MM.1S (cell line): ENCODE measurements around the gene RTL5.
A peak's percentile ranks its signal among the peaks of the same experiment; 100 is the strongest.

Experiments used
- DNase-seq: peaks from one replicate; pipeline ENCODE4 v3.0.0-alpha.2; 2015
- H2AFZ ChIP-seq: fragments of 300-600 bp; sonication (generic); 2 replicates; pipeline ENCODE4 v1.6.0; 2016; ENCODE audit warnings: antibody characterized with exemption, low read length
- H3F3A ChIP-seq: fragments of 300-600 bp; sonication (generic); 2 replicates; pipeline ENCODE4 v1.6.1; 2016; ENCODE audit warnings: mild to moderate bottlenecking, antibody characterized with exemption, low read length, moderate library complexity, mixed read lengths; ENCODE audit not compliant: insufficient read depth
- H3K27ac ChIP-seq: fragments of 300-600 bp; sonication (generic); 2 replicates; pipeline ENCODE4 v1.5.1; 2016; ENCODE audit warnings: mild to moderate bottlenecking, low read length
- H3K27me3 ChIP-seq: fragments of 300-600 bp; sonication (generic); replicated peaks from 2 replicates; pipeline ENCODE4 v1.6.0; 2016; ENCODE audit warnings: low read length; ENCODE audit not compliant: insufficient read depth
- H3K36me3 ChIP-seq: fragments of 300-600 bp; sonication (generic); replicated peaks from 2 replicates; pipeline ENCODE4 v1.6.1; 2016; ENCODE audit warnings: mild to moderate bottlenecking, low read length, mixed read lengths; ENCODE audit not compliant: insufficient read depth
- H3K4me1 ChIP-seq: fragments of 300-600 bp; sonication (generic); 2 replicates; pipeline ENCODE4 v1.6.1; 2016; ENCODE audit warnings: low read length, mixed read lengths
- H3K4me2 ChIP-seq: fragments of 300-600 bp; sonication (generic); 2 replicates; pipeline ENCODE4 v1.6.0; 2016; ENCODE audit warnings: low read depth, low read length
- H3K4me3 ChIP-seq: fragments of 300-600 bp; sonication (generic); 2 replicates; pipeline ENCODE4 v1.5.1; 2016; ENCODE audit warnings: low read length, mixed read lengths
- H3K79me2 ChIP-seq: fragments of 300-600 bp; sonication (generic); 2 replicates; pipeline ENCODE4 v1.6.1; 2016; ENCODE audit warnings: mixed run types, low read length, mixed read lengths
- H3K9ac ChIP-seq: fragments of 300-600 bp; sonication (generic); 2 replicates; pipeline ENCODE4 v1.6.1; 2016; ENCODE audit warnings: low read length, mixed read lengths
- H3K9me2 ChIP-seq: fragments of 300-600 bp; sonication (generic); replicated peaks from 2 replicates; pipeline ENCODE4 v1.6.1; 2016; ENCODE audit warnings: mild to moderate bottlenecking, low read length, mixed read lengths; ENCODE audit not compliant: insufficient read depth
- H3K9me3 ChIP-seq: fragments of 300-600 bp; sonication (generic); replicated peaks from 2 replicates; pipeline ENCODE4 v1.6.1; 2016; ENCODE audit warnings: mild to moderate bottlenecking, low read length, mixed read lengths; ENCODE audit not compliant: insufficient read depth
- H4K20me1 ChIP-seq: fragments of 300-600 bp; sonication (generic); 2 replicates; pipeline ENCODE4 v1.6.1; 2016; ENCODE audit warnings: mild to moderate bottlenecking, low read length, moderate library complexity, mixed read lengths; ENCODE audit not compliant: insufficient read depth
- EZH2 ChIP-seq: fragments of 300-600 bp; sonication (generic); optimal IDR thresholded peaks from 2 replicates; pipeline ENCODE3; 2017; ENCODE audit warnings: low read depth, mild to moderate bottlenecking, antibody characterized with exemption, low read length, mixed read lengths
- EZH2phosphoT487 ChIP-seq: fragments of 300-600 bp; sonication (generic); IDR thresholded peaks from 2 replicates; pipeline ENCODE4 v1.6.1; 2018; ENCODE audit warnings: antibody characterized with exemption, low read length
- TF ChIP-seq, protein P1 (sequence below): fragments of 300-600 bp; sonication (generic); IDR thresholded peaks from 2 replicates; pipeline ENCODE4 v1.5.1; 2016; ENCODE audit warnings: antibody characterized with exemption, low read length, mixed read lengths

RTL5 gene

DNA sequence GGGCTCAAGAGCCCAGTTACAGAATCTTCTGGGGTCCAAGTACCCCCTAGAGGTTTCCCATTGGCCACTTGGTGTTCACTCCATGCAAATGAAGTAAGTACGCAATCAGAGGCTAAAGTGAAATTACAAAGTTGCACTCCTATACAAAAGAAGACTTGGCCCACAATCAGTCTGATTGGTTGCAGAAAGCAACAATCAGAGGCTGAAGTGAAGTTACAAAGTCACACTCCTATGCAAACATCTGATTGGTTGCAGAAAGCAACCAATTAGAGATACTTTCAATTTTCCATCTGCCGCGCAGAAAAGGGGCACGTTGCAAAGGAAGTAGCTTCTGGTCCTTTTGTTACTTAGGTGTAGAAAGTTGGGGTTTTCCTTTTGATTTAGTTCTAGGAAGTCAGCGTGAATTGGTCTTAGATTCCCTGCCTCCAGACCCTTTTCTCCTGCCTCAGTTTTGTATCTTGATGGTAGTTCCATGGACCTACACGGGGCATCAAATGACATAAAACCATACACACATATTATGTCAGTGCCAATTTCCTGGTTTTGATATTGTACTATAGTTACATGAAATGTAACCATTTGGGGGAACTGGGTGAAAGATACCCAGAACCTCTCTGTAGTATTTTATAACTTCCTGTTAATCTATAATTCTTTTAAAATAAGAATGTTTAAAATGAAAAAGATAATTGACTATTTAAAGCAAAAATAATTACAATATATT lies 37.5 kb upstream of the RTL5 start:
- Histone ChIP-seq H3K4me2 (peak overlapping the region; percentile 46; the same call in 1 of the 2 replicates), H3K9me3 (no peaks in the 10 kb centered on the region), H3K27ac (peak overlapping the region; percentile 60; the same call in 1 of the 2 replicates), H3K27me3 (no peaks in the 10 kb centered on the region), H3F3A (no peaks in the 10 kb centered on the region), H4K20me1 (no peaks in the 10 kb centered on the region), H3K36me3 (no peaks in the 10 kb centered on the region), H3K9ac (peak overlapping the region; percentile 52; the same call in 1 of the 2 replicates), H3K4me3 (peak overlapping the region; percentile 45), H3K4me1 (no peaks in the 10 kb centered on the region), H3K79me2 (no peaks in the 10 kb centered on the region), H2AFZ (peak overlapping the region; percentile 76), H3K9me2 (no peaks in the 10 kb centered on the region)
- peak; percentile 88 for DNase-seq
- TF ChIP-seq EZH2 (no peak), EZH2phosphoT487 (no peak)
- TF ChIP-seq, protein P1, sequence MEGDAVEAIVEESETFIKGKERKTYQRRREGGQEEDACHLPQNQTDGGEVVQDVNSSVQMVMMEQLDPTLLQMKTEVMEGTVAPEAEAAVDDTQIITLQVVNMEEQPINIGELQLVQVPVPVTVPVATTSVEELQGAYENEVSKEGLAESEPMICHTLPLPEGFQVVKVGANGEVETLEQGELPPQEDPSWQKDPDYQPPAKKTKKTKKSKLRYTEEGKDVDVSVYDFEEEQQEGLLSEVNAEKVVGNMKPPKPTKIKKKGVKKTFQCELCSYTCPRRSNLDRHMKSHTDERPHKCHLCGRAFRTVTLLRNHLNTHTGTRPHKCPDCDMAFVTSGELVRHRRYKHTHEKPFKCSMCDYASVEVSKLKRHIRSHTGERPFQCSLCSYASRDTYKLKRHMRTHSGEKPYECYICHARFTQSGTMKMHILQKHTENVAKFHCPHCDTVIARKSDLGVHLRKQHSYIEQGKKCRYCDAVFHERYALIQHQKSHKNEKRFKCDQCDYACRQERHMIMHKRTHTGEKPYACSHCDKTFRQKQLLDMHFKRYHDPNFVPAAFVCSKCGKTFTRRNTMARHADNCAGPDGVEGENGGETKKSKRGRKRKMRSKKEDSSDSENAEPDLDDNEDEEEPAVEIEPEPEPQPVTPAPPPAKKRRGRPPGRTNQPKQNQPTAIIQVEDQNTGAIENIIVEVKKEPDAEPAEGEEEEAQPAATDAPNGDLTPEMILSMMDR = no peak

DNA sequence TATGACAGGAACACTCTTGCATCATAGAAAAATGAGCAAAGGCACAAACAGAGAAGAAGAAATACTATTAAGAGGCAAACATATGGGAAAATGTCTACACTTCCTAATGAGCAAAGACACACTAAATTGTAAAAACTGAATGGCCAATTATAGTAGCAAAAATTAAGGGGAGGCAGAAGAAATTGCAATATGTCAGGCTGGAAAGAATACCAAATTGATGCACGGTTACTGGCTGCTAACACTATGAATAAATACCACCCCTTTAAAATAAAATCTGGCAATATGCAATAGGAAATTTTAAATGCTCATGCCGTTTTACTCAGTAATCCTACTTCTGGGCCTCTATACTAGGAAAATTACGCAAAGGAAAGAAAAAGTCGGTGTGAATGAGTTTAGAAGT lies 33.8 kb upstream of the RTL5 start:
- TF ChIP-seq, protein P1 = no peak
- TF ChIP-seq EZH2phosphoT487 (no peak), EZH2 (no peak)
- H3K4me2 ChIP-seq = no peak overlapping the region
- H3K27me3 ChIP-seq = no peaks in the 10 kb centered on the region
- H2AFZ ChIP-seq = no peak overlapping the region
- no peaks in the 10 kb centered on the region for H3F3A ChIP-seq
- no peaks in the 10 kb centered on the region for H3K9me3 ChIP-seq
- no peaks in the 10 kb centered on the region for H3K9me2 ChIP-seq
- H3K27ac ChIP-seq = no peak overlapping the region
- H3K4me3 ChIP-seq = no peak overlapping the region
- no peaks in the 10 kb centered on the region for H3K79me2 ChIP-seq
- no peaks in the 10 kb centered on the region for H3K4me1 ChIP-seq
- no peaks in the 10 kb centered on the region for H4K20me1 ChIP-seq
- no peak overlapping the region for H3K9ac ChIP-seq
- H3K36me3 ChIP-seq = no peaks in the 10 kb centered on the region
- no peak for DNase-seq

DNA sequence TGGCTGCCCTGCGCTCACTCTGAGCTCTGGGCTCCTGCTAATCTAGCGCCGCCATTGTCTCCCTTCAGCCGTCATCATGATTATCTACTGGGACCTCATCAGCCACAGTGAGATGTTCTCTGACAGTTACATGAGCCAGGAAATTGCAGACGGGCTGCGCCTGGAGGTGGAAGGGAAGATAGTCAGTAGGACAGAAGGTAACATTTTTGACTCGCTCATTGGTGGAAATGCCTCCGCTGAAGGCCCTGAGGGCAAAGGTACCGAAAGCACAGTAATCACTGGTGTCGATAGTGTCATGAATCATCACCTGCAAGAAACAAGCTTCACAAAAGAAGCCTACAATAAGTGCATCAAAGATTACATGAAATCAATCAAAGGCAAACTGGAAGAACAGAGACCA lies 28.1 kb upstream of the RTL5 start:
- Histone ChIP-seq H3K27ac (no peak overlapping the region), H3K9ac (no peak overlapping the region), H4K20me1 (no peaks in the 10 kb centered on the region), H3K27me3 (no peaks in the 10 kb centered on the region), H3F3A (no peaks in the 10 kb centered on the region), H2AFZ (no peak overlapping the region), H3K9me3 (no peaks in the 10 kb centered on the region), H3K4me3 (no peak overlapping the region), H3K79me2 (no peaks in the 10 kb centered on the region), H3K4me2 (no peak overlapping the region), H3K9me2 (no peaks in the 10 kb centered on the region), H3K36me3 (no peaks in the 10 kb centered on the region), H3K4me1 (no peaks in the 10 kb centered on the region)
- TF ChIP-seq, protein P1 = no peak
- TF ChIP-seq EZH2 = no peak
- no peak for TF ChIP-seq EZH2phosphoT487
- DNase-seq = no peak
